Measurements from ENCODE around the gene RAP1GDS1.
"Not testable (repeated sequence)": the region's sequence is repeated elsewhere in the genome, so short reads cannot be mapped to it uniquely, and the experiment has no call there.

Gene RAP1GDS1

DNA sequence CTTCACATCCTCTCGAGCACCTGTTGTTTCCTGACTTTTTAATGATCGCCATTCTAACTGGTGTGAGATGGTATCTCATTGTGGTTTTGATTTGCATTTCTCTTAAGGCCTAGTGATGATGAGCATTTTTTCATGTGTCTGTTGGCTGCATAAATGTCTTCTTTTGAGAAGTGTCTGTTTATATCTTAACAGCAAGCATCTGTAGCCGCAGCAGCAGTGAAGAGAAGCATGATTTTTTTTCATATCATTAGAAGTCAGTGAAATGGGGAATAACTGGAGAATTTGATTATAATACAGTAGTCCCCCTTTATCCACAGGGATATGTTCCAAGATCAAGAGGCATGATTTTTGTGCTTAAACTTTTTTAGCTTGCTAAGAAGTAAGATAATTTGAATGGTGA lies 27.5 kb downstream of the RAP1GDS1 start:
- not testable (repeated sequence) for DNase-seq (ENCODE audit: low read depth, low spot score)

DNA sequence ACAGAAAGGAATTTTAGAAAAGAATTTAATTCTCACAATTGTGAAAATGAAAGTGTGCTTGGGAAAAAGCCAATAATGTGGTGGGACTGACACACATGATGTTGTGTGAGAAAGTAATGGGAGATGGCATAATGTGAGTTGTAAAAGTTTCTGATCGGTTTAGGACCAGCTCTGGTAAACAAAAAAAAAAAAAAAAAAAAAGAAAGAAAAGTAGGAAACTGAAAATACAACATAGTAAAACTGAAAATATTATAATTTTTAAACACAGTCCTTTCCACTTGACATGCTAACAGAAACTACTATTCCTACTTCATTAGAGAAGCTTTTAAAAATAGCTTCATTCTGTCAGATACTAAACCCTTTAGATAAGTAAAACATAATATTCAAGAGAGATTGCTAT lies 28.2 kb downstream of the RAP1GDS1 start:
- no peak for DNase-seq (ENCODE audit: low read depth, low spot score)

DNA sequence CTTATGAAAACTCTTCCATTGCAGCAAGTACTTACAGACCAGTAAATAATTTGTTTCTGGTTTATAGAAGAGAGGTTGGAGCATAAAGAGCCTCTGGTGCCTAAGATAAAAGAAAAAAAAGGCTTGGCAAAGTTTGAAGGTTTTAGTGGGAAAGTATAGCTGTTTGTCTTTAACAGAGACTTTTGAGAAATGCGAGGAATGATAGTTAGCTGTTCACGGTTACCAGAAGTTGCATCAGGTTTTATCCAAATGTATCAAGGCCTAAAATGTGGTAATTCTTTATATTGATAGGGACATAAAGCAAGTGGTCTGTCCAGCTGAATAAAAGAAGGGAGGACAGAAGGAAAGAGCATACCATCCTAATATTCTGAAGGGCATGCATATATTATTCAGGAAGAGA lies 29.3 kb downstream of the RAP1GDS1 start:
- no peak for DNase-seq (ENCODE audit: low read depth, low spot score)

DNA sequence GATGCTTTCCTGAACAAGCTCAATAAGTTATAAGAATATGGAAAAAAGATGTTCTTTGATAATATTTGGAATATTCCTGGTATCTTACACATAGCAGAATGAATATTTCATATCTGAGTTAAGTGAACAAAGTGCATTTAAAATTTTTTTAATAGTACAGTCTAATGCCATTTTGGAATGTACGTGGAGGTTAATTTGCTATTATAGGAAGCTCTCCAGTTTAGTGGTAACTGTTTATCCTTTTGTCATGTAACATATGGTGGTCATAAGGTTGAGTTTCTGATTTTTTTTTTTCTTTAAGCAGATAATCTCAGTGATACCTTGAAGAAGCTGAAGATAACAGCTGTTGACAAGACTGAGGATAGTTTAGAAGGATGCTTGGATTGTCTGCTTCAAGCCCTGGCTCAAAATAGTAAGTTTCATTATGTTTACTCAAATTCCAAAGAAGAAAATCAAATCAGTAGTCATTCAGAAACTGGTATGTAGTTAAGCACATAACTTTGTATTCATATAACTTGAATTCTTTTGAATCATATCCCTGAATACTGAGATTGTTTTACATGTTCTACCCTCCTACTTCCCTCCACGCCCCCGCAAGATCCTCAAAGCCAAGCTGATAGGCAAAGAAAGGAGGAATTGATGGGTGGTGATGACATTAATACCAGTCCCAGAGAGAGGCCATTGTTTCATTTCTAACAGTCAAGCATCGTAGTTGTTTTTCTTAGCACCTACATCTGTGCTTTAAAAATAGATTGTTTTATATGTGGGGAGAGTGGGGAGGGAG lies 32.1 kb downstream of the RAP1GDS1 start:
- DNase-seq (ENCODE audit: low read depth, low spot score): no peak

DNA sequence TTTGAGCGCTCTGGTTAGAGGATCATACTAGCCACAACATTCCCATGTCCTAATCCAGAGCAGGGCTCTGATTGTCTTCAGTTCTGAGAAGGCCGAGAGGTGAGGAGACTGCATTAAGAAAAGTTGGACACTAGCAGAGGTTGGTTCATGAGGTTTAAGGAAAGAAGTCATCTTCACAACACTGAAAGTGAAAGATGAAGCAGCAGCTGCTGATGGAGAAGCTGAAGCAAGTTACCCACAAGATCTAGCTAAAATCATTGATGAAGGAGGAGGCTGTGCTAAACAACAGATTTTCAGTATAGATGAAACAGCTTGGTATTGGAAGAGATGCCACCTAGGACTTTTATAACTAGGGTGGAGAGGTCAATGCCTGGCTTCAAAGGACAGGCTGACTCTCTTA lies 36.8 kb downstream of the RAP1GDS1 start:
- DNase-seq (ENCODE audit: low read depth, low spot score): no peak

DNA sequence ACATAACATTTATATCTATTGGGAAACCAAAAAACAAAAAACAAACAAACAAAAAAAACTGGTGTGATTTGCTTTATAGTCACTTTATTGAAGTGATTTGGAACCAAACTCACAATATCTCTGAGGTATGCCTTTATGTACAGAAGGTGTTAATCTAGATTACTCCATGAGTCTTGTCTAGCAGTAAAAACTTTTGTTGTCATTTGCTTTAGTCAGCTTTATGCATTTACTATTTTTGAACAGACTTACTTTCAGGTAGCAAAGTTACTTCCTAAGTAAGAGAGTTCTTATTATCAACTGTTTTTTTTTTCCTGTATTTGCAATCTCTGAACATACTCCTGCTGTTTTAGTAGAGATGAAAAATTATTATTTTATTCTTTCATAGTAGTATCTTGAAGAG lies 39.5 kb downstream of the RAP1GDS1 start:
- no peak for DNase-seq (ENCODE audit: low read depth, low spot score)

DNA sequence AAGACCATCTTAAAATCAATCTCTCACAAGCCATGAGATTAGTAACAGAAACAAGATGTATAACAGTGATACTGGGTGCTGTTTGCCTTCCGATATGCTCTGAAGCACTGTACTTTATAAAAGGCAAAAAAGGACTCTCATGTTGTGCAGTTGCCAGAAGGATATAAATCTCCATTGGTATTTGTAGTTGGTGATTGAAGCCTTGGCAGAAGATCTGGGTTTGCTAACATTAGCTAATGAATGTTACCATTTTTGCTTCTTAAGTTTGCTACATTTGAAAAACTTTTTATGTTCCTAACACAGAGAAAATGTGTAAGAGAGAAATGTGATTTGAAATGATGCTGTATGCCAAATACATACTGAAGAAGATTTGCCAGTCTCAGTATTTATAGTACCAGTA lies 44.4 kb downstream of the RAP1GDS1 start:
- no peak for DNase-seq (ENCODE audit: low read depth, low spot score)

DNA sequence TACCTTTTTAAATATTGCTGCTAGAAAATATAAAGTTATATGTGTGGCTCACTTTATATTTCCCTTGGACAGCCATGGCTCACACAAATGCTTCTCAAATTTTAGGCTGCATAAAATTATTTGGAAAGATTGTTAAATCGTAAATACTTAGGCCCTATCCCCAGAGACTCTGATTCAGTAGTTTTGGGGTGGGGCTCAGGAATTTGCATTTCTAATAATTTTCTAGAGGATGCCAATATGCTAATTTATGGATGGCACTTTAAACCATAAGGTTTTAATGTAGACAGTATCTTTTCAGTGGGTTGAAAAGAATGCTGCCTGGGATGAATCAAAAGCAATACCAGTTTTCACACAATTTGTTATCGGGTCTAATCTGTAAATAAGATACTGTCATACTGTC lies 49.7 kb downstream of the RAP1GDS1 start:
- no peak for DNase-seq (ENCODE audit: low read depth, low spot score)

DNA sequence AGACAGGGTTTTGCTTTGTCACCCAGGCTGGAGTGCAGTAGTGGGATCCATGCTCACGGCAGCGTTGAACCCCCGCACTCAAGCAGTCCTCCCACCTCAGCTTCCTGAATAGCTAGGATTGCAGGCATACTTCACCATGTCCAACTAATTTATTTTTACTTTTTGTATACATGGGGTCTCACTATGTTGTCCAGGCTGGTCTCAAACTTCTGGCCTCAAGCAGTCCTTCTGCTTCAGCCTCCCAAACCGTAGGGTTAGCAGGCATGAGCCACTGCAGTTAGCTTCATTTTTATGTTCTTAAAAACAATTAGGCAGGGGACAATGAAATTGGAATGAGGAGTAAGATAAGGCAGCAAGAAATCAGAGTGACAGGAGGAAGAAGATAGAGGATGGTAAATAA lies 50.5 kb downstream of the RAP1GDS1 start:
- DNase-seq (ENCODE audit: low read depth, low spot score): no peak

DNA sequence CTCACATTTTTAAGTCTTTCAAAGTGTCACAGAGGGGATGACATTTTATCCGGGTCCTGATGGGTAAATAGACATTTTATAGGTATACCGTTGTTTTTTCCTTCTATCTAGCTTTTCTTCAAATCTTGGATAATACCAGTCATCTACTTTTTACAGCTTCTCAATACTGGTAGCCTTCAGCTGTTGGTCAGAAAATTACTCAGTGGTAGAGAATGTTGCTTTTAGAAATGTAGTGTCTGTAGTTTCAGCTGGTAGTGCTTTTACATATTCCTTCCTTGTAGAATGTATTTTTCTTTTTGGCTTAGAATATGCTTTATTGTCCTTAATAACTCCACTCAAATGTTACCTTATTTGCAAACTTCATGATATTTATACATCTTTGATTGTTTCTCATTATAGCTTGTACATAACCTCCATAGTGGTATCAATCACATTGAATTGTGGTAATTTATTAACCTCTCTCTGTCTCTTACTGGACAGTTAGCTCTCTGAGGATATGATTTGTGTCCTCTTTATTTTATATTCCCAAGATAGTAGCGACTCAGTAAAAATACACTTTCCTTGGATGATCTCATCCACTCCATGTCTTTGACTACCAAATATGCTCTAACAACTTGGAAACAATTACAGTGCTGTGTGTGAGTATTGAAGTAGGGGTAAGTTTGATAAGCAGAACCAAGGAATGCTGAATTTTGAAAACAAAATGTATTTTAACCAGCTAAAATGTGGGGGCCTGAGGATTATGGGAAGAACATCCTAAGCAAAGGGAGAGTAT lies 53.8 kb downstream of the RAP1GDS1 start:
- DNase-seq (ENCODE audit: low read depth, low spot score): no peak

DNA sequence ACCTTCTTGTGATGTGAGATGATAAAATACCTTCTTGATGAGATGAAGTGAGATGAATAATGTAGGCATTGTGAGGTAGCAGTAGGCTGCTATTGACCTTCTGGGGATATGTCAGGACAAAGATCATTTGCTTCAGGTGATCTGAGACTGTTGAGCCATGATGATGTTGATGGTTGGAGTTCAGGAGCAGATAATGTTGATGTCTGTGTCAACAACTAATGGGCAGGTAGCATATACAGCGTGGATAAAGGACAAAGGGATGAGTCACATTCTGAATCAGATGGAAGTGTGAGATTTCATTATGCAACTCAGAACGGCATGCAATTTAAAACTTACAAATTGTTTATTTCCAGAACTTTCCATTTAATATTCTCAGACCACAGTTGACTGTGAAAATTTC lies 57.3 kb downstream of the RAP1GDS1 start:
- DNase-seq (ENCODE audit: low read depth, low spot score): no peak

DNA sequence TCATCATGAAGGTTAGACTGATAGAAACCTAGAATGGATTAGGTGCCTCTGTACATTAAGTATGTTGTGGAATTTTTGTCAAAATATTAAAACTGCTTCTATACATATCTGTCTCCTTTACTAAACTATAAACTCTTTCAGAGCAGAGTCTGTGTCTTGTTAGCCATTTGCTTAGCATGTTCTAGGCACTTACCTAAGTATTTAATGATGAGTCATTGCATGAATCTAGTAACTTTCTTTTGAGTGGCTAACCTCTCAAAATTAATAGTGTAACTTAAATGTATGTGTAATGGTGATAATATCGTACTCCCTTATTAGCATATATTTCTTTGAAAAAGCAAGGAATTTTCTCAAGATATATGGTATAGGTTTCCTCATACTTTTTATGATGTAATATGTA lies 57.8 kb downstream of the RAP1GDS1 start:
- DNase-seq (ENCODE audit: low read depth, low spot score): no peak

DNA sequence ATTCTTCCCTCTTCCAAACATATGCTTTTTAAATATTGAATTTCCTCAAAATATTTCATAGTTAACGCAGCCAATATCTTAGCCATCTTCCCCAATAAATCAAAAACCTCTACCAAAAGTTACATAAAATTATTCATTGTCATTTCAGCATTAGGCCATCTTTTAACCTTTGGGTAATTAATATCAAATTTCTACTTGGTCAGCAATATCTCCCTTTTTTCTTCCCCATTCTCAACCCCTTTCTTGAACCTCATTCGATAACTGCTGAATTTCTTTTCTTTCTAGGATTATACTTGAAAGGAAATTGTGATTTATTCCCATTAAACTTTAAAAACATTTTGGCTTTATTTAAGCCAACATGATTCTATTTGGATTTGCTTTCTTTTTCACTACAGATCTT lies 65.0 kb downstream of the RAP1GDS1 start:
- no peak for DNase-seq (ENCODE audit: low read depth, low spot score)

DNA sequence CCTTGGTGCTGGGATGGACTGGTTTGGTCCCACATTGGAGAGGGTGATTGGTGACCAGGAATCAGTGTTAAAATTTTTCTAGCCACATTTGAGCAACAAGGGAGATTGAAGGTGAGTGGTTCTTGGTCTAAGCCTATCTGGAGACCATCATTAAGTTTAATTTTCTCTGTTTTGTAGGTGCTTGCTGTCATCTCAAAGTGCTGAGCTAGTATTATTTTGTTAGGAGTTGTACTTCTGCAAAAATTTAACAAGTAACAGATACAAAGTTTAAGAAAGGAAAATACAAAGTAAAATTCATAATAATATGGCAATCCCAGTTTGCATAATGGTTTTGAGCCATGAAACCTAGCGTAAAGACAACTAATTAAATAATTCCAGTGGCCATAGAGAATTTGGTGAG lies 66.5 kb downstream of the RAP1GDS1 start:
- no peak for DNase-seq (ENCODE audit: low read depth, low spot score)

DNA sequence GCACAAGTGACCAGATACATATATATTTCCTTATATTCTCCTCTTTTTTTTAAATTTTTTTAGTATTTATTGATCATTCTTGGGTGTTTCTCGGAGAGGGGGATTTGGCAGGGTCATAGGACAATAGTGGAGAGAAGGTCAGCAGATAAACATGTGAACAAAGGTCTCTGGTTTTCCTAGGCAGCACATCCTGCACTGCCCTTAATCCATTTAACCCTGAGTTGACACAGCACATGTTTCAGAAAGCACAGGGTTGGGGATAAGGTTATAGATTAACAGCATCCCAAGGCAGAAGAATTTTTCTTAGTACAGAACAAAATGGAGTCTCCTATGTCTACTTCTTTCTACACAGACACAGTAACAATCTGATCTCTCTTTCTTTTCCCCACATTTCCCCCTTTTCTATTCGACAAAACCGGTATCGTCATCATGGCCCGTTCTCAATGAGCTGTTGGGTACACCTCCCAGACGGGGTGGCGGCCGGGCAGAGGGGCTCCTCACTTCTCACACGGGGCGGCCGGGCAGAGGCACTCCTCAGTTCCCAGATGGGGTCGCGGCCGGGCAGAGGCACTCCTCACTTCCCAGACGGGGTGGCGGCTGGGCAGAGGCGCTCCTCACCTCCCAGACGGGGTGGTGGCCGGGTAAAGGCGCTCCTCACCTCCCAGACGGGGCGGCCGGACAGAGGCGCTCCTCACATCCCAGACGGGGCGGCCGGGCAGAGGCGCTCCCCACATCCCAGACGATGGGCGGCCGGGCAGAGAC lies 68.9 kb downstream of the RAP1GDS1 start:
- not testable (repeated sequence) for DNase-seq (ENCODE audit: low read depth, low spot score)

DNA sequence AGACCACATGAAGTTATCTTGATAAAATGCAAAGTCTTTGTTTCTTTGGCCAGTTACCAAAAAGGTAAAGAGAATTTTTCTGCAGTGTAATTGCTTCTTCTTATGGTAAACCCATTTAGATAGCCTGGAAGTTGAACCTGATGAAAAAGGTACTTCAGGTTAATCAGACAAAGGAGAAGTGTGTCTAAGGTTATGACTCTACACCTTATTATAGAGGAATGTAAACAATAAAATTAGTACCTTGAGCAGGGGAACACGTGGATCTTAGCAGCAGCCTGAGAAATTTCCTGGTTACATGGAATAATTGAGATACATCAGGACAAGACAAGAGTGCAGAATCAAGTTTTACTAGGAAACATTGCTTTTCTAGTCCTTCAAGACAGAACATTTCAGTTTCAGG lies 70.8 kb downstream of the RAP1GDS1 start:
- no peak for DNase-seq (ENCODE audit: low read depth, low spot score)

DNA sequence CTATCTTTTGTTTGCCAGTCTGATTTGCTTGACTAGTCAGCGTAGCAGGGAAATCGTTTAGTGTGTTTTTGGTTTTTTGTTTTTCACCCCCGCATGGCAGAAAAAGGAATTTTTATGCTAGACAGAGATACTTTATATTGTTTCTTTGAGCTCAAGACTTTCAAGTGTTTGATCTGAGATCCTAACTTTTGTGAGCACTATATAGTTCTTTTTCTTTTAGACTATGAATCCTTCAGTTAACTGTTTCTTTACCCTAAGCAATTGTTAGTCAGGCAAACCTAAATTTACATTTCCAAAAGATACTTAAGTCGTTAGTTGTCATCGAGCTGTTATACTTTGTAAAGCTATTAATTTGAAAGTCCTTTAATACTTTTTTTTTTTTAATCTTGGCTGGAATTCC lies 73.3 kb downstream of the RAP1GDS1 start:
- no peak for DNase-seq (ENCODE audit: low read depth, low spot score)

DNA sequence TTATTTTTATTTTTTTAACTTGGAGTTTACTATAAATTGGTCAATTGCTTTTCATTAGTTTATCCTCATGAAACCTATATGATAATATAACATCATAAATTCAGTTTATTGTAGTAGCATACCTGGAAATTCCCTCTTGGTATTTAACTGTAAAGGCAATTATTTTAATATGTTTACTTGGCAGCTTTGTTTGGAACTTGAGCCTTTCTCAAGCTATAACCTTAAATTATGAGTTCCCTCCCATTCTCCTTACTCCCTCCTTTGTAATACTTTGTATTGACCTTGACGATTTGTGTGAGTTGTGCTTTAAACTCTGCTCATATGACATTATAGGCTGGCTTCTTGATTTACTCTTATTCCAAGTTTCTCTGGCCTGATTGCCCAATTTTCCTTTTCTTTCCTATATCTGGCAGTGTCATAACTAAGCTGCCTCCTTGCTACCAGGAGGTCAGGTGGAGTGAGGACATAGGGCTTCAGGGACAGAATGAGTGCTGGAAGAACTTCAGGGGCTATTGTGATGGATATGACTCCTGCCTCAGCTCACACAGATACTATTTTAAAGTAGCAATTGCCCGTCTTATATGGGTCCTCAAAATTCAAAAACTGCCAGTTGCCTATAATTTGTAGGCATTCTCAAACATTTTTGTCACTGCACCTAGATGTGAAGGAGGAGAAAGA lies 77.7 kb downstream of the RAP1GDS1 start:
- no peak for DNase-seq (ENCODE audit: low read depth, low spot score)

DNA sequence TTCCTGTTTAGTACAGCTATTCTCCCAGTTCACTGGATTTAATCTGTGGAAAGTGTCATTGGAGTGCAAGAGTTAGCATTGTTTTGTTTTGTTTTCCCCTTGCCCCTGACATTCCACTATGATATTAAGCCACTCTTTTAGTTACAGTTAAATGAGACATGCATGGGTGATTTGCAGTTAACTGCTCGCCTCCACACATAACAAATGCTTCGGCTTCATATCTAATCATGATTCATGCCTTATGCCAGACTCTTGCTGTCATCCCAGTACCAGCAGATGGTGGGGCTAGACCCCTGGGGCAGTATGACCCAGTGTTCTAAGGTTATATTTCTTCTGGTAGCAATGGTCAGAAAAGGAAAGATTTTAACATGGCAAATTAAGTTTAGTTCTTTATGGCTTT lies 80.1 kb downstream of the RAP1GDS1 start:
- DNase-seq (ENCODE audit: low read depth, low spot score): no peak

DNA sequence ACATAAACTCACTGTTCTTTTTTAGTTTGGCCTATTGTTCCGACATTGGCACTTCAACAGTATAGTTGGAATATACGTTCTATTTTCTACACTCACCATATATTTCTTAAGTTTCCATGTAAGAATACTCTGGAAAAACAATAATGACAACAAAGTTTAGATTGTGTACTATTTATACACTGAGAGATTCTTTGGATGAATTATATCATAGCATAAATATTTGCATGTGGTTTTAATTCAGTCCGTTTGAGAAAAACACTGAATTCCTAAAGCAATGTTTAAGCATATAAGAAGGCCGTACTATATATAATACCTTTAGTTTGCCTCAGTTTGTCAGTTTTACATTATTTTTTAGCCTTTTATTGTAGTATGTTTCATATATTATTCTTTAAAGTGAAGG lies 82.4 kb downstream of the RAP1GDS1 start:
- DNase-seq (ENCODE audit: low read depth, low spot score): no peak

DNA sequence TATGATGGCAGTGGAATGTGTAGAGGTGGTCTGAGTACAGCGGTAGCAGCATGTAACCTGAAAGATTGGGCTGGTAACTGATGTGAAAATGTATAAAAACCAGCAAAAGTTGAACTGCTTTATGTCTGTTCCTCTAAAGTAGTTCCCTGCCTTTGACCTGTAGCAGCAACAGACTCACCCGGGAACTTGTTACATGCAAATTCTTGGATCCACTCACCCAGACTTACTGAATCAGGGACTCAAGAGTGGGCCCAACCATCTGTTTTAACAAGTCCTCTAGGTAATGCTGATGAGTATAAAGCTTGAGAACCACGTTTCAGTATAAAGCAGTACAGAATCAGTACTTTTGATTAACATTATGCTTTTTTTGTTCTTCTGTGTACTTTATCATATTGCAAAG lies 84.7 kb downstream of the RAP1GDS1 start:
- no peak for DNase-seq (ENCODE audit: low read depth, low spot score)

DNA sequence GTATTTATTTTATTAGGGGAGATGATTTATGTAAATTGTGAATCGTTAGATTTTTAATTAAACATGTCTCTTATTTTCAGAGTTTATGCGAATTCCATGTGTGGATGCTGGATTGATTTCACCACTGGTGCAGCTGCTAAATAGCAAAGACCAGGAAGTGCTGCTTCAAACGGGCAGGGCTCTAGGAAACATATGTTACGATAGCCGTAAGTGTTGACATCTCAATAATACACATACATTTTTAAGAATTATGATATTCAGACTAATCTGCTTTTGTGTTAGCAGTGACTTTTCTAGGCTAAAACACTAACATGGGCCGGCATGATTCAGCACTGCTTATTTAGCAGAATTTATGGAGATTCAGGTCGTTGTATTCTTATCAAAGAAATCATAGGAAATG lies 91.2 kb downstream of the RAP1GDS1 start:
- DNase-seq (ENCODE audit: low read depth, low spot score): no peak

All from ELF-1 (cell line).